OCI-LY3 (cell line): Measurements from ENCODE around the gene FLYWCH2.

Experiments used
- H2AFZ ChIP-seq: fragments of 200-600, 300-600 bp; shearing (Covaris generic); 2 replicates; pipeline ENCODE4 v1.6.0; 2014; ENCODE audit warnings: antibody characterized with exemption, low read depth, low read length
- H3K27ac ChIP-seq: fragments of 200-600, 300-600 bp; sonication (generic); 2 replicates; pipeline ENCODE4 v1.5.1; 2014; ENCODE audit warnings: mild to moderate bottlenecking, low read length, moderate library complexity, mixed read lengths
- H3K27me3 ChIP-seq: fragments of 200-600, 300-600 bp; sonication (generic); 2 replicates; pipeline ENCODE4 v1.6.1; 2014; ENCODE audit warnings: low read depth, low read length, mixed read lengths
- H3K36me3 ChIP-seq: fragments of 200-600, 300-600 bp; sonication (generic); replicated peaks from 2 replicates; pipeline ENCODE3; 2014; ENCODE audit warnings: low read depth, low read length, mixed read lengths
- H3K4me1 ChIP-seq: fragments of 300-600, 200-600 bp; sonication (generic); 2 replicates; pipeline ENCODE4 v1.6.1; 2014; ENCODE audit warnings: low read length, mixed read lengths
- H3K4me2 ChIP-seq: fragments of 200-600, 300-600 bp; sonication (generic); 2 replicates; pipeline ENCODE4 v1.6.1; 2014; ENCODE audit warnings: low read length, mixed read lengths
- H3K4me3 ChIP-seq: fragments of 300-600, 200-600 bp; sonication (generic); 2 replicates; pipeline ENCODE4 v1.5.1; 2014; ENCODE audit warnings: antibody characterized with exemption, mild to moderate bottlenecking, low read length, moderate library complexity
- H3K79me2 ChIP-seq: fragments of 300-600, 200-600 bp; shearing (Covaris generic); 2 replicates; pipeline ENCODE4 v1.6.1; 2014; ENCODE audit warnings: mild to moderate bottlenecking, low read length, mixed read lengths
- H3K9ac ChIP-seq: fragments of 300-600, 200-600 bp; shearing (Covaris generic); 2 replicates; pipeline ENCODE4 v1.6.0; 2014; ENCODE audit warnings: mild to moderate bottlenecking, low read length, moderate library complexity
- H3K9me3 ChIP-seq: fragments of 200-600, 300-600 bp; shearing (Covaris generic); 2 replicates; pipeline ENCODE4 v1.6.1; 2014; ENCODE audit warnings: low read length, mixed read lengths; ENCODE audit not compliant: insufficient read depth
- H4K20me1 ChIP-seq: fragments of 200-600, 300-600 bp; sonication (generic); 2 replicates; pipeline ENCODE4 v1.6.1; 2016; ENCODE audit warnings: low read length, mixed read lengths; ENCODE audit not compliant: insufficient read depth
- EZH2phosphoT487 ChIP-seq: fragments of 200-600 bp; shearing (Covaris generic); IDR thresholded peaks from 2 replicates; pipeline ENCODE4 v1.6.1; 2018; ENCODE audit warnings: antibody characterized with exemption, mixed run types, low read depth
- TF ChIP-seq, protein P1 (sequence below): fragments of 200-600, 300-600 bp; sonication (generic); IDR thresholded peaks from 2 replicates; pipeline ENCODE4 v1.5.1; 2014; ENCODE audit warnings: antibody characterized with exemption, low read length, low read depth

The FLYWCH2 gene

DNA sequence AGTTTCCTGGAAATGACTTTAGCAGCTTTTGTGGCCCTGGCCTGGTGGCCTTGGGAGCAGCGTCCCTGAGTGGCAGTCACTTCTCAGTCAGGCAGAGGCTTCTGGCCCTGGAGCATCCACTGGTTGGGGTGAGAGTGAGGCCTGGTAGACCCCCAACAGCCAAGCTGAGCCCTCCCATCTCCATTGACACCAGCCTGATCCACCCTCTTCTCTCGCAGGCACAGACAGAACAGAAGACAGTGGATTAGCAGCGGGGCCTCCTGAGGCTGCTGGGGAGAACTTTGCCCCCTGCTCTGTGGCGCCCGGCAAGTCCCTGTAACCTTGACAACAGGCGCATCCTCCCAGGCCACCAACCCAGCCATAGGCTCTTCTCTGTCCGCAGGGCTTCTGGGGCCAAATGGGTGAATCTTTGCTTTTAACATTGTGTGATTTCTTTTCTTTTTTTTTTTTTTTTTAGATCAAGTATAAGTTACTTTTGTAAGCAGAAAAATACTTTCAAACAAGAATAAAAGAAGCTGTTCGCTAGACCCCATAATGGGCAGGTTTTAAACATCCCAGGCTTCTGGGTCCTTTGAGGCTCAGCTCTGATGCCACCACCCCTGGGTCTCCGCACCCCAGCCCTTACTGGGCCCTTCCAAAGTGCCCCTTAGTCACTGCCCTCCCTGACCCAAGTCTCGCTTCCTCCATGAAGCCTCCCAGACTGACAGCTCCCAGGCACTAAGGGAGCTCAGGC lies 16.0 kb downstream of the FLYWCH2 start:
- H3K4me2 ChIP-seq: no peak overlapping the region
- no peaks in the 10 kb centered on the region for H3K27me3 ChIP-seq
- H4K20me1 ChIP-seq: no peaks in the 10 kb centered on the region
- no peak overlapping the region for H3K27ac ChIP-seq
- no peak for TF ChIP-seq EZH2phosphoT487
- TF ChIP-seq, protein P1, sequence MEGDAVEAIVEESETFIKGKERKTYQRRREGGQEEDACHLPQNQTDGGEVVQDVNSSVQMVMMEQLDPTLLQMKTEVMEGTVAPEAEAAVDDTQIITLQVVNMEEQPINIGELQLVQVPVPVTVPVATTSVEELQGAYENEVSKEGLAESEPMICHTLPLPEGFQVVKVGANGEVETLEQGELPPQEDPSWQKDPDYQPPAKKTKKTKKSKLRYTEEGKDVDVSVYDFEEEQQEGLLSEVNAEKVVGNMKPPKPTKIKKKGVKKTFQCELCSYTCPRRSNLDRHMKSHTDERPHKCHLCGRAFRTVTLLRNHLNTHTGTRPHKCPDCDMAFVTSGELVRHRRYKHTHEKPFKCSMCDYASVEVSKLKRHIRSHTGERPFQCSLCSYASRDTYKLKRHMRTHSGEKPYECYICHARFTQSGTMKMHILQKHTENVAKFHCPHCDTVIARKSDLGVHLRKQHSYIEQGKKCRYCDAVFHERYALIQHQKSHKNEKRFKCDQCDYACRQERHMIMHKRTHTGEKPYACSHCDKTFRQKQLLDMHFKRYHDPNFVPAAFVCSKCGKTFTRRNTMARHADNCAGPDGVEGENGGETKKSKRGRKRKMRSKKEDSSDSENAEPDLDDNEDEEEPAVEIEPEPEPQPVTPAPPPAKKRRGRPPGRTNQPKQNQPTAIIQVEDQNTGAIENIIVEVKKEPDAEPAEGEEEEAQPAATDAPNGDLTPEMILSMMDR: no peak
- H3K9me3 ChIP-seq: no peaks in the 10 kb centered on the region
- no peak overlapping the region for H2AFZ ChIP-seq
- H3K4me1 ChIP-seq: peaks cover 15% of the 10 kb centered on the region
- H3K9ac ChIP-seq: no peak overlapping the region
- no peaks in the 10 kb centered on the region for H3K36me3 ChIP-seq
- no peaks in the 10 kb centered on the region for H3K79me2 ChIP-seq
- H3K4me3 ChIP-seq: no peak overlapping the region

DNA sequence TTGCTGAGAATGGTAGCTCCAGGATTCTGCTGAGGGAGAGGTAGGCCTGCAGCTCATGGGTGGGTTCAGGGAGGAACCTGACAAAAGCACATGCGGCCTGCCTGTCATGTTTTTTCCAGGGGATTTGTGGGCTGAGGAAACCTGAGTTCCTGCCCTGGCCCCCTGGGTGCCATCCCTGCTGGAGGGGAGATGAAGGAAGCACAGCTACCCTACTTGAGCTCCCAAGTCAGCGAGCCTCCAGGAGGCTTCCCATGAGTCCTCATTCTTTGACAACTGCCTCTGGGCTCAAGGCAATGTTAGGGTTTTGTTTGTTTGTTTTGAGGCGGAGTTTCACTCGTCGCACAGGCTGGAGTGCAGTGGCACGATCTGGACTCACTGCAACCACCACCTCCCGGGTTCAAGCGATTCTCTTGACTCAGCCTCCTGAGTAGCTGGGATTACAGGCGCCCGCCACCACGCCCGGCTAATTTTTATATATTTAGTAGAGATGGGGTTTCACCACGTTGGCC lies 16.6 kb downstream of the FLYWCH2 start:
- no peak overlapping the region for H3K9ac ChIP-seq
- H3K4me2 ChIP-seq: no peak overlapping the region
- H3K9me3 ChIP-seq: no peaks in the 10 kb centered on the region
- no peaks in the 10 kb centered on the region for H4K20me1 ChIP-seq
- no peak overlapping the region for H2AFZ ChIP-seq
- no peak overlapping the region for H3K4me3 ChIP-seq
- no peak for TF ChIP-seq EZH2phosphoT487
- TF ChIP-seq, protein P1: no peak
- no peaks in the 10 kb centered on the region for H3K36me3 ChIP-seq
- peaks cover 16% of the 10 kb centered on the region for H3K4me1 ChIP-seq
- H3K27ac ChIP-seq: no peak overlapping the region
- H3K27me3 ChIP-seq: no peaks in the 10 kb centered on the region
- no peaks in the 10 kb centered on the region for H3K79me2 ChIP-seq

DNA sequence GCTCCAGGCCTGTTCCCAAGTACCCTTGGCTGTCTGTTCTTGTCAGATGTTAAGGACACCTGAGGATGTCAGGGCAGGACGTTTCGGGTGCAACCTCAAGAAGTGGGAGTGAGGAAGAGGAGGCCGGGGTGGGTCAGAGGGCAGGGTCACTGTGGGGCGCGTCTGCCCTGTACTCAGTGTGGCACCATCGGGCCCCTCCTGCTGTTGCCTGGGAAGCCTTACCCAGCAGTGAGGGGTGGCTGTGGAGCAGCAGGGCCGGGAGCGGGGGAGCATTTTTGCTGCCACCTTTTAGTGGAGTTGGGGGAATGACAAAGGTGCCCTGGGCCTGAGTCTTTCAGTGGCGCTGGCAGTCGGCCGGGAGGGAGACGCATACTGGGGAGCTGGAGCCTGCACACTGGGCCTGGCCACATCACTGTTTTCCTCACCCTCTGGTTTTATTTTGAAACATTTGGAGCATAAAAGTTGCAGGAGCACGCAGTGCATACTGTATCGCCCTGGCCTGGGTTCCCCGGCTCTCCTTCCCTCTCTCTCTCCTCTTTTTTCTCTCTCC lies 17.6 kb downstream of the FLYWCH2 start:
- H3K9ac ChIP-seq: no peak overlapping the region
- no peak for TF ChIP-seq EZH2phosphoT487
- TF ChIP-seq, protein P1: no peak
- peaks cover 16% of the 10 kb centered on the region for H3K4me1 ChIP-seq
- H3K9me3 ChIP-seq: no peaks in the 10 kb centered on the region
- H4K20me1 ChIP-seq: no peaks in the 10 kb centered on the region
- H3K27ac ChIP-seq: no peak overlapping the region
- H3K79me2 ChIP-seq: no peaks in the 10 kb centered on the region
- H2AFZ ChIP-seq: no peak overlapping the region
- H3K4me3 ChIP-seq: no peak overlapping the region
- H3K4me2 ChIP-seq: no peak overlapping the region
- no peaks in the 10 kb centered on the region for H3K36me3 ChIP-seq
- no peaks in the 10 kb centered on the region for H3K27me3 ChIP-seq

DNA sequence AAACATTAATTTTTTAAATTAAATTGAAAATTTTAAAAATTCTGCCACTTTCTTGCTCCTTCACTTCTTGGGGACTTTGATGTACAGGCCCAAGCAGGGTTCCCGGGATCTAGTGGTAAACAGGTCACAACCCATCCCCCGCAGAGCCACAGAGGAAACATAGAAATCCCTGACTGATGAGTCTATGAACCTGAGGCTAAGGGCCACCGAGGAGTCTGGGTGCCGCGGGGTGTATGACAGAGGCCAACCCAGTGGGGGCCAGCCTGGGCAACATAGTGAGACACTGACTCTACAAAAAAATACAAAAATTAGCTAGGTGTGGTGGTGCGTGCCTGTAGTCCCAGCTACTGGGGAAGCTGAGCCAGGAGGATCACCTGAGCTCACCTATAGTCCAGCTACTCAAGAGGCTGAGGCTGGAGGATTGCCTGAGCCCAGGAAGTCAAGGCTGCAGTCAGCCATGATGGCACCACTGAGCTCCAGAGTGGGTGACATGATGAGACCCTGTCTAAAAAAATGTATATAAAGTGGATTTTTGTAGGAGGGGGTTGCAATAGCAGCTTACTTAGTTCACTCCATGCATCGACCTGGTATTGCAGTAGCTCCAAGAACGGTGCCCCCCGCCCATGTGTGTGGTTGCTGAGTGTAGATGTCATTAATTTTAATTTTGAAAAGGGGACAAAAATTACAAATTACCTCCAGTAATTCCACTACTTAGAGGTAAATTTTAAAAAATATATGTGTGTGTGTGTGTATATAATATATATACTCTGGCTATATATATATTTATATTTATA lies 19.5 kb downstream of the FLYWCH2 start:
- H3K9ac ChIP-seq: no peak overlapping the region
- H3K79me2 ChIP-seq: no peaks in the 10 kb centered on the region
- H3K9me3 ChIP-seq: no peaks in the 10 kb centered on the region
- no peaks in the 10 kb centered on the region for H3K36me3 ChIP-seq
- H3K27ac ChIP-seq: no peak overlapping the region
- TF ChIP-seq EZH2phosphoT487: no peak
- TF ChIP-seq, protein P1: no peak
- no peaks in the 10 kb centered on the region for H3K27me3 ChIP-seq
- H3K4me1 ChIP-seq: peaks cover 8% of the 10 kb centered on the region
- no peak overlapping the region for H3K4me3 ChIP-seq
- no peak overlapping the region for H2AFZ ChIP-seq
- H4K20me1 ChIP-seq: no peaks in the 10 kb centered on the region
- no peak overlapping the region for H3K4me2 ChIP-seq
